Activated CD4-positive, alpha-beta T cell treated with anti-CD3 and anti-CD28 coated beads, Interleukin-2, amount 50 U/mL, for 48 hours (primary cell): ENCODE data around the gene GNA12.
"Not testable (repeated sequence)": the region's sequence is repeated elsewhere in the genome, so short reads cannot be mapped to it uniquely, and the experiment has no call there.

Experiments used
- DNase-seq, 2 experiments: peaks; one replicate each; pipeline ENCODE4 v3.0.0-alpha.2; 2020

The GNA12 gene

DNA sequence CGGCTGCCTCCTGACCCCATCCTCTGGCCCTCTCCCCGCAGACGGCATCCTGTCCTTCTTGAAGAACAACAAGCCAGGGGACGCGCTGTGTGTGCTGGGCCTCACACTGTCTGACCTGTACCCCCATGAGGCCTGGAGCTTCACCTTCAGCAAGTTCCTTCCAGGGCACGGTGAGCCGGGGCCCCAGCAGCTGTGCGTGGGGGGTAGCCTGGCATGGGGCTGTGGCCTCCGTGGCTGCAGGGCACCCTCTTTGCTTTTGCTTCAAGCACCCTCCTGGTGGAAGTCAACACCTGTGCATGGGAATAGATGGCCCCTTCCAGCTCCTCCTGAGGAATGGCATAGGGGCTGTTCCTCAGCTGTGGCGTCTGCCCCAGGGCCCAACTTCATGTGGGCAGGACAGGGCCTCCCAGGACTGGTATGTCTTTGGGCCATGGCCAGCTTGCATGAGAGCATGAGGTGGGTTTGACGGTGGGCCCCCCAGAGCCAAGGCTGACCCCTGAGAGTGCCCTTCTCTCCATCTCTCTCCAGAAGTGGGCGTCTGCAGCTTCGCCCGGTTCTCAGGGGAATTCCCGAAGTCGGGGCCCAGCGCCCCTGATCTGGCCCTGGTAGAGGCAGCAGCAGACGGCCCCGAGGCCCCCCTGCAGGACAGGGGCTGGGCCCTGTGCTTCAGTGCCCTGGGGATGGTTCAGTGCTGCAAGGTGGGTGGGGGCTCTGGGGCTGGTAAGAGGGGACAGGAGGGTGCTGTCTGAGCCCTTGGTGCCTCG lies 135.4 kb downstream of the GNA12 start:
- no peak for DNase-seq

DNA sequence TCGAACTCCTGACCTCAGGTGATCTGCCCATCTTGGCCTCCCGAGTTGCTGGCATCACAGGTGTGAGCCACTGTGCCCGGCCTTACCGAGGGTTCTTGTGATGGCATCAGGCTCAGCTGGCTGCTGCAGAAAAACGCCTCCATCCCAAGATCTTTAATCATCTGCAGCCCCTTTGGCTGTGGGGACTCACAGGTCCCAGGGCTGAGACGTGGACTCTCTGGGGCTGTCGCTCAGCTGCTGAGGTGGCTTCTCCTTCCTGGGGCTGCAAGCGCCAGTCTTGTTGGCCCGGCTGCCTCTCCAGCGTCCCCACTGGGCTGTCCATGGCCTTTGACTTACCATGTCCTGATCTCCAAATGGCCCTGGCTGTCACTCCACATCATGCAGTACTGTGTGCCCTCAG lies 136.1 kb downstream of the GNA12 start:
- no peak for DNase-seq

DNA sequence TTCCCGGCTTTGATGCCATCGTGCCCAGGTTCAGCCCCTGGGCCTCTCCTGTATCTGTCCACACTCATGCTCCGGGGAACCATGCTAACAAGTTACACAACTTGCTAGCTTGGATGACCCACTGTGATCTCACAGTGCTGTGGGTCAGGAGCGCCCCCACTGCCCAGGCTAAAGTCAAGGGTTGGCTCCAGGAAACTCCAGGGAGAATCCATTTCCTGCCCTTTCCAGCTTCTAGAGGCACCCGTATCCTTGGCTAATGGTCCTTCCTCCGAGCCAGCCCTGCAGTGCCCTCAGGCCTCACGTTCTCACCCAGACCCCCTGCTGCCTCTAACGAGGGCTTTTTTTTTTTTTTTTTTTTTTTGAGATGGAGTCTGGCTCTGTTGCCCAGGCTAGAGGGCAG lies 136.6 kb downstream of the GNA12 start:
- no peak for DNase-seq

DNA sequence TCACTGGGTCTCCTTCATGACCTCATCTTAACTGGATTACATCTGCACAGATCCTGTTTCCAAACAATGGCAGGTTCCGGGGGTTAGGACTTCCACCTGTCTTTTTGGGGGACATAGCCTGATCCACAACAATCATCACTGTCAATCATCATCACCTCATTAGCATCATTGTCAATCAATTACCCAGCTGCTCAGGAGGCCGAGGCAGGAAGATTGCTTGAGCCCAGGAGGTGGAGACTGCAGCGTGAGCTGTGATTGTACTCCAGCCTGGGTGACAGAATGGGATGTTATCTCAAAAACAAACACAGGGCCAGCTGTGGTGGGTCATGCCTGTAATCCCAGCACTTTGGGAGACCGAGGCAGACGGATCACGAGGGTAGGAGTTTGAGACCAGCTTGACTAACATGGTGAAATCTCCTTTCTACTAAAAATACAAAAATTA lies 137.4 kb downstream of the GNA12 start:
- no peak for DNase-seq

DNA sequence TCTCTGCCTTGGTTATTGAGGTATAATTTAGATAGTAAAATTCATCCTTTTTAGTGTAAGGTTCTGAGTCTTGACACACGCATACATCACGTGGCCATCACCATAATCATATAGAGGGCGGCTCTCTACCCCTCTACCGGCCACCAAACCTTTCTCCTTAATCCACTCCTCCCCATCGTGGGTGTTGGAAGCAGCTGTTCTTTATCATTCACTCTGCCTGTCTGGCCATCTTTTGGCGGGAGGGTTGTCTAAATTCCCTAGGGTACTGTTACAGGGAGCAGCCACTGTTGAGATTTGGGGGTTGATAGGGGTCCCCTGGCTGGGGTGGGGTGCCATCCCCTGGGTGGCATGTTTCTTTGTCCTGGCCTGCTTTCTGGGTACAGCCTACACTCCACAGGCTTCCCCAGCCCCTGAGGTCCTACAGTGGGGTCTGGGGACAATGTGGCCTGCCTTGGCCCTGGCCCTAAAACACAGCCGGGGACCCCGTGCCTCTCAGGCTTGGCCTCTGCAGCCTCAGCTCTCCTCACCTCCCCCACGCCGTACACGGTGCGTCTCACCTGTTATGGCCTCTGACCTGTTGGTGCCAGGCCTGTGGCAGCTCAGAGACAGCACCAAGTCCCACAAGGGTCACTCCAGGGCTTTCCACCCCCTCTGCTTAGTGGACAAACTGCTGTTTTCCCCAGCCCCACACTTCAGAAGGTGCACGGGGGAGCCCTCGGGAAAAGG lies 138.6 kb downstream of the GNA12 start:
- DNase-seq = no peak

GRCh38 chr7:2702594-2702957 lies 141.5 kb downstream of the GNA12 start:
- no peak for DNase-seq

GRCh38 chr7:2701832-2702593 lies 142.1 kb downstream of the GNA12 start:
- DNase-seq = no peak

DNA sequence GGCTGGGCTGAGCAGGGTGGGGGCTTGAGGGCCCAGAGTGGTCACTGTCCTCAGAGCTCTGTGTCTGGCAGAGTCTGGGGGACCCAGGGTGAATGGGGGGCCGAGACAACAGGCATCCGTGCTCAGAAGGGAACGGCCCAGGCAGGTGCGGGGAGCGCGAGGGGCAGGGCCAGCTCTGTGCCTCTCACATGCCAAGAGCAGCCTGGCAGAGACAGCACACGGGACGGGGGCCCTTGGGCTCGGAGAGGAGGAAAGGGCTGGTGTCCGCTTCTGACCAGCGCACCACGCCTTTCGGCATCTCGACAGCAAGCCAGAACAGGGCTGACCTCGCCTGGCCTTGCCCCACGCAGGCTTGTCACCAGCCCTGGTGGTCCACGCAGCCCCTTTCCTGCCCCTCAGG lies 142.7 kb downstream of the GNA12 start:
- DNase-seq = no peak

DNA sequence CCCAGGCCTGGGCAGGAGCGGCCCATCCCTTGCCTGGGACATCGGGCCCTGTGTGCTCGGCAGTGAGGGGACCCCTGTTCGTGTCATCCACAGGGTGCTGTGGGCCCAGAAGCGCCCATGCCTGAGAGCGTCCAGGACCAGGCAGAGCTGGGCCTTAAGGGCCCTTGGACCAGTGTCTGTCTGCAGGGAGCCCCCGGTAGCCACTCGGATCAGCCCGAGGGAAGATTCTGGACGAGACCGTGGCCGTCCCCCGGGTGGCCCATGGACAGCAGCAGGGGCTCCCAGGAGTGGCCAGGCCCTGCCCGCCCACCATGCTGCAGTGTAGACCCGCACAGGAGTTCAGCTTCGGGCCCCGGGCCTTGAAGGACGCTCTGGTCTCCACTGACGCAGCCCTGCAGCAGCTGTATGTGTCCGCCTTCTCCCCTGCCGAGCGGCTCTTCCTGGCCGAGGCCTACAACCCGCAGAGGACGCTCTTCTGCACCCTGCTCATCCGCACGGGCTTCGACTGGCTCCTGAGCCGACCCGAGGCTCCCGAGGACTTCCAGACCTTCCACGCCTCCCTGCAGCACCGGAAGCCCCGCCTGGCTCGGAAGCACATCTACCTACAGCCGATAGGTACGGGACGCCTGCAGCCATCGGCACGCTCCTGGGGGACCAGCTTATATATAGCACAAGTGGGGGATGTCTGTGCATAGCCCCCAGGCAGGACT lies 143.8 kb downstream of the GNA12 start:
- no peak for DNase-seq

DNA sequence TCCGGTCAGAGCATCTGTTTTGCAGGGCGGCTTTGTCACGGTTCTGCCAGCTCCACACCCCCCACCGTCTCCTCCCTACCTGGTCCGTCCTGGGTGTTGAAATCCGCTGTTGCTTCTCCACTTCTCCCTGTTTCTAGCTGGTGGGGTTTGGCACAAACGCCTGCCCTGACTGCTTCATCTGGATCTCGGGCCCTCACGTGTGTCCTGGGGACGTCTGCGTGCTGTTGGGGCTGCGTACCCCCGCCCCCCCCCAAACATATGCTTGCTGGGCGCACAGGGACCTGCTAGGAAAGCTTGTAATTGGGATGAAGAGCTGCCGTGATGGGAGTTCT lies 144.9 kb downstream of the GNA12 start:
- no peak for DNase-seq

DNA sequence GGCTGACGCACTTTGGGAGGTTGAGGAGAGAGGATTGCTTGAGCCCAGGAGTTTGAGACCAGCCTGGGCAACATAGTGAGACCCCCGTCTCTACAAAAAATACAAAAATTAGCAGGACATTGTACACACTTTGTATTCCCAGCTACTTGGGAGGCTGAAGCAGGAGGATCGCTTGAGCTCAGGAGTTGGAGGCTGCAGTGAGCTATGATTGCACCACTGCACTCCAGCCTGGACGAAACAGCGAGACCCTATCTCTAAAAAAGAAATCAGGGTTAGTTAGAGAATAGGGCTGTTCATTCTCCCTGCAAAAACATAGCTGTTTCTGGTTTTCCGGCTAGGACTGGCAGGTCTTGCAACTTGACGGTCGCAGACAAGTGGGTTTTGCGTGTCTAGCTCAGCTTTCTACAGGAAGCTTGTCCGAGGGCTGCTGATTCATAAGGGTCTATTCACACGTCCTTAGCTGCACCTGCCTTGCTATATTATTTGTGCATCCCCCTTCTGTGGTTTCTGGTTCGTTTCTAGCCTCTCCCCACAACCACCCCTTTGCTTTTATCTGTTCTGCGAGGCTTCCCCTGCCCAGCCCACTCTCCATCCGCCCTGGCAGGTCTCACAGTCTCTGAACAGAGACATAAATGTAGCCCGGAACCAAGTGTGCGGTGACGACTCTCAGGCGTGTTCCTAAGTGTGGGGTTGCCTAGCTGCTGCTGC lies 145.4 kb downstream of the GNA12 start:
- DNase-seq = peak; percentile 45 to 62

DNA sequence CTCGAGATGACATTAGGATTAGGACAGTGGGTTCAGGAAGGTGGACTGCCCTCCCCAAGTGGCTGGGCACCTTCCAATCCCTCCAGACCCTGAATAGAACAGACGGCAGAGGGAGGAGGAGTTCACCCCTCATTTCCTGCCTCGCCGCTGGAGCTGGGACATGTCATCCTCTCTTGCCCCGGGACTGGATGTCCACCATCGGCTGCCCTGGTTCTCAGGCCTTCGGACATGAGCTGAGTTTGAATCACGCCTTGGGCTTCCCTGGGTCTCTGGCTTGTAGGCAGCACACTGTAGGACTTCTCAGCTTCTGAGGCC lies 150.0 kb downstream of the GNA12 start:
- DNase-seq = not testable (repeated sequence)

DNA sequence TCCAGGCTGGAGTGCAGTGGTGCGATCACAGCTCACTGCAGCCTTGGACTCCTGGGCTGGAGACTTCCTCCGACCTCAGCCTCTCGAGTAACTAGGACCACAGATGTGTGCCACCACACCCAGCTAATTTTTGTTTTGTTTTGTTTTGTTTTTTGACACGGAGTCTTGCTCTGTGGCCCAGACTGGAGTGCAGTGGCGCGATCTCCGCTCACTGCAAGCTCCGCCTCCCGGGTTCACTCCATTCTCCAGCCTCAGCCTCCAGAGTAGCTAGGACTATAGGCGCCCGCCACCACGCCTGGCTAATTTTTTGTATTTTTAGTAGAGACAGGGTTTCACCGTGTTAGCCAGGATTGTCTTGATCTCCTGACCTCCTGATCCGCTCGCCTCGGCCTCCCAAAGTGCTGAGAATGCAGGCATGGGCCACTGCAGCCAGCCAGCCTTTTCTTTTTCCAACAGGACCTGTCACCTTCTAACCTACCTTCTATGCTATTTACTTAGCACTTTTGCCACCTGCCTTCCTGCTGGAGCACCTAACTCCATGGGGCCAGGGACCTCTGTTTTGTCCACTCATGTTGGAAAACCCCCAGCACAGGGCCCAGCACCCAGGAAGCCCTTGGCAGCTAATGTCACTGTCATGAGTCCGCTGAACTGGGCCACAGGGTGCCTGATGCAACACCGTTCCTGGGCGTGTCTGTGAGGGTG lies 150.5 kb downstream of the GNA12 start:
- not testable (repeated sequence) for DNase-seq

GRCh38 chr7:2692543-2692942 lies 151.6 kb downstream of the GNA12 start:
- DNase-seq = no peak

GRCh38 chr7:2691932-2692439 lies 152.1 kb downstream of the GNA12 start:
- not testable (repeated sequence) for DNase-seq

DNA sequence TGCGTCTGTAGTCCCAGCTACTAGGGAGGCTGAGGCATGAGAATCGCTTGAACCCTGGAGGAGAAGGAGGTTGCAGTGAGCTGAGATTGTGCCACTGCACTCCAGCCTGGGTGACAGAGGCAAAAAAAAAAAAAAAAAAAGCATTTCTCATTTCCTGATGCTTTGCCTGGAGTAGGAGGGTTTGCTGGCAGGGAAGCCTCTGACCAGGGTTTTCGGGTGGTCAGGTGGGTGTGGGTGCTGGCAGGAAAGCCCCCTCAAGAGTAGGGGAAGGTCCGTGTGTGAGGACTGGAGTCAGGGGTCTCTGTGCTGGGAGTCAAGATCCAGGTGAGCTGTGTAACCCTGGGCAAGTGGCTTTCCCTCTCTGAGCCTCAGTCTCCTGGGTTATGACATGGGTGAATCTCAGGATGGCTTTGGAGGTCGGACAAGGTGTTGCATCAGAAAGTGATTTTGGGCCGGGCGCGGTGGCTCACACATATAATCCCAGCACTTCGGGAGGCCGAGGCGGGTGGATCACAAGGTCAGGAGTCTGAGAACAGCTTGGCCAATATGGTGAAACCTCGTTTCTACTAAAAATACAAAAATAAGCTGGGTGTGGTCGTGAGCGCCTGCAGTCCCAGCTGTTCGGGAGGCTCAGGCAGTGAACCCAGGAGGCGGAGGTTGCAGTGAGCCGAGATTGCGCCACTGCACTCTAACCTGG lies 152.9 kb downstream of the GNA12 start:
- no peak for DNase-seq

DNA sequence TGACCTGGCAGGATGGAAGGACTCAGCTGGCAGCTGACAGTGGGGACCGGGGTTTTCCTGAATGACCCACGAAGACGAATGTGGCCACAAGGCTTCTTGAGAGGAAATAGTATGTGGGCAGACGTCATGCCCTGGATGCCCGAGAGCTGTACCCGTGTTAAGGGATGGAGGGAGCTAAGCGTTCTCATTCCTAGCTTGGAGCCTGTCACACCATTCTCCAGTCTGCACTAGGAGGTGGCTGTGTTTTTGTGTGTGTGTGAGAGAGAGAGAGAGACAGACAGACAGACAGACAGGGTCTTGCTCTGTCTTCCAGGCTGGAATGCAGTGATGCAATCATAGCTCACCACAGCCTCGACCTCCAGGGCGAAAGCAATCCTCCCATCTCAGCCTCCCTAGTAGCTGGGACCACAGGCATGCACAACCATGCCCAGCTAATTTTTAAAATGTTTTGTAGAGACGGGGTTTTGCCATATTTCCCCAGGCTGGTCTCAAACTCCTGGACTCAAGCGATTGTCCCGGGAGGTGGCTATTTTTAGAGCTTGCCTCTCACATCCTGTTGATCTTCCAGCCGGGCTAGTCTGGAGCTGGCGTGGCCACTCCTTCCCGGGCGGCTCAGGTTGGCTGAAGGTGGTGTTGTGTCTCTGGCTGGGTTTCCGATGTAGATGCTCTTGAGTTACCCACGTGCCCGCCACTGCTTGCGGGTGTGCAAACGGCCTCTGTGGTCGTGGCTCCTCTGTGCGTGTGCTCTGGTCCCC lies 154.0 kb downstream of the GNA12 start:
- DNase-seq = no peak

- DNase-seq = no peak
Observed at GRCh38 chr7:2689343-2689847, 154.7 kb downstream of the GNA12 start.

DNA sequence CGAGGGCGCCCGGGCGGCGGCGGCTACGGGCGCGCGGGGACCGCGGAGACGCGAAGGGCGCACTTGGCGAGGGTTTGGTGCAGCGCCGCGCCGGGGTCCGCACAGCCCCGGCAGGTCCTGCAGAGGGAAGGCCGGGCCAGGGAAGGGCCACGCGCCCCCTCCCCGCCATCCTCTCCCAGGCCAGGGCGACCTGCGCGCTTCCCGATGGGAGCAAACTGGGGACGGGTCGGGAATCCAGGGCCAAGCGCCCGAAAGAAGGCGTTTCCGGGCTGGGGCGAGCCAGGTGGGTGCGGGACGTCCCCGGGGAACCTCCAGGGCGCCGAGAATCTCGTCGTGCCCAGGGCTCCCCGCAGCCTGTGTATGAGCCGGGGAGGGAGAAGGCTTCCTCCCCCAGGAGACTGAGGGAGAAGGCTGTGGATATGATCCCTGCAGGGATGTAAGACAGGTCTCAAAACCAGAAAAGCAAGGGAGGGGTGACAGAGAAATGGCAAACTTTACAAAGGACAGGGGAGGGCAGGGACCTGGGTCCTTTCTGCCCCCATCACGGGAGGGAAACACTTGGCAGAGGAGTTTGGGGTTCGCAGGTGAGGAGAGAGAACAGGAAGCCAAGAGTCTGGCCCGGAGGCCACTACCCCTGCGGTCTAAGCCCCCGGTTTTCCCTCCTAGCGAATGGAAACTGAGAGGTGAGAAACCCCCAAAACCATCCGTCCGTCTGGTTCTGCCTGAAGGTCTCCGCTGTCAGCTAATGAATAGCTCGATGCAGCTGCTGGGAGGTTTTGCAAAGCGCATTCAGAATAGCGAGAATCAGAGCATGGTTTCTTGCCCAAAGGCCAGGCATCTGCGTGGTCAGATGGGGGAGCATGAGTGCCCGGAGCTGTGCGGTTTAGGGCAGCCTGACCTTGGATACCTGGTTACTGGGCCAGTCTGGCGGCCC lies 155.4 kb downstream of the GNA12 start:
- DNase-seq = no peak
